Left renal pelvis (tissue), 4 donors: ENCODE data around the gene NWD2. TPM values are rescaled to one million over a fixed set of nuclear protein-coding genes. Genes with fewer than 3 reads are reported as not detected.
A peak's percentile ranks its signal among the peaks of the same experiment; 100 is the strongest.

Experiments
- DNase-seq, 4 donors: peaks; one replicate each; pipeline ENCODE4 v3.0.0-alpha.2; 2013; ENCODE audit warnings: low read depth in 4 of 4, low spot score in 3 of 4
- polyA plus RNA-seq, 4 donors: library from polyadenylated mRNA; unstranded; fragments of 120-200 nt; gene quantifications; one replicate each; pipeline ENCODE4 v1.2.1, GENCODE V29; 2013; ENCODE audit not compliant: insufficient read length in 4 of 4

NWD2 gene
- polyA plus RNA-seq, 4 donors, result 0.01 to 0.27 (median 0.10) TPM

GRCh38 chr4:37299468-37299867 lies 54.9 kb downstream of the NWD2 start:
- no peak for DNase-seq

- no peak for DNase-seq
Observed at GRCh38 chr4:37304612-37305011, 60.1 kb downstream of the NWD2 start.

- no peak for DNase-seq
Observed at GRCh38 chr4:37305984-37306383, 61.4 kb downstream of the NWD2 start.

GRCh38 chr4:37317104-37317643 lies 72.6 kb downstream of the NWD2 start:
- DNase-seq, result no peak

GRCh38 chr4:37320513-37321235 lies 76.1 kb downstream of the NWD2 start:
- DNase-seq, result no peak

- DNase-seq, result no peak
Observed at GRCh38 chr4:37322122-37322521, 77.6 kb downstream of the NWD2 start.

GRCh38 chr4:37324546-37324945 lies 80.0 kb downstream of the NWD2 start:
- no peak for DNase-seq

- DNase-seq, result no peak
Observed at GRCh38 chr4:37326852-37327251, 82.3 kb downstream of the NWD2 start.

- no peak for DNase-seq
Observed at GRCh38 chr4:37338972-37339371, 94.4 kb downstream of the NWD2 start.

- no peak for DNase-seq
Observed at GRCh38 chr4:37358748-37359147, 114.2 kb downstream of the NWD2 start.

- no peak for DNase-seq
Observed at GRCh38 chr4:37359261-37359660, 114.7 kb downstream of the NWD2 start.

- DNase-seq, result no peak
Observed at GRCh38 chr4:37365888-37366287, 121.3 kb downstream of the NWD2 start.

GRCh38 chr4:37367901-37368300 lies 123.4 kb downstream of the NWD2 start:
- no peak for DNase-seq

- no peak for DNase-seq
Observed at GRCh38 chr4:37370052-37370451, 125.5 kb downstream of the NWD2 start.

- DNase-seq, result no peak
Observed at GRCh38 chr4:37381040-37381668, 136.6 kb downstream of the NWD2 start.

- DNase-seq, result peak in 3 of 4 donors; percentile 29 to 39 (median 32)
Observed at GRCh38 chr4:37383579-37384229, 139.2 kb downstream of the NWD2 start.

GRCh38 chr4:37385424-37385823 lies 140.9 kb downstream of the NWD2 start:
- no peak for DNase-seq

- DNase-seq, result no peak
Observed at GRCh38 chr4:37388681-37389365, 144.3 kb downstream of the NWD2 start.

- DNase-seq, result no peak
Observed at GRCh38 chr4:37389366-37389765, 144.8 kb downstream of the NWD2 start.

- DNase-seq, result peak in 2 of 4 donors; percentile 21 to 30
Observed at GRCh38 chr4:37389967-37390580, 145.5 kb downstream of the NWD2 start.
